HCT116 (cell line): ENCODE measurements around the gene IL17RB. TPM values are rescaled to one million over a fixed set of nuclear protein-coding genes. Genes with fewer than 3 reads are reported as not detected.

Source experiments
- ATAC-seq: fragments of 200-7000 bp; cut with Tn5 transposase; 2 replicates; pipeline ENCODE4 v1.9.1; 2020; ENCODE audit warnings: mild to moderate bottlenecking, moderate library complexity
- BruUV-seq: library from RNA; stranded (reverse); fragments of 400-500 nt; replicated peaks from 2 replicates; lab custom pipeline; 2021; lab: Mats Ljungman, UMichigan
- CTCF ChIA-PET: fragments of 300-600 bp; sonication (Branson Sonifier 250); formaldehyde crosslinking; loops from one replicate; lab custom pipeline; 2021; ENCODE audit warnings: antibody characterized with exemption; lab: Charles Lee
- POLR2A ChIA-PET: fragments of 300-600, 350-600 bp; sonication (Branson Sonifier 250); formaldehyde crosslinking; loops from one replicate; lab custom pipeline; 2021; ENCODE audit warnings: antibody characterized with exemption; lab: Charles Lee
- RAD21 ChIA-PET, 2 experiments: fragments of 300-600 bp; sonication (Branson Sonifier 250); formaldehyde crosslinking; loops; one replicate each; lab custom pipeline; 2023; ENCODE audit warnings: low total read pairs in 2 of 2; ENCODE audit not compliant: uncharacterized antibody in 2 of 2, unreplicated experiment in 2 of 2, low non-redundant PET in 1 of 2; lab: Charles Lee
- DNase-seq: peaks from one replicate; pipeline ENCODE4 v3.0.0-alpha.2; 2010; ENCODE audit warnings: low read depth, low spot score
- H2AFZ ChIP-seq: fragments of 200-600 bp; shearing (Covaris generic), sonication (generic); 2 replicates; pipeline ENCODE4 v1.6.1; 2017; ENCODE audit warnings: low read depth, mixed run types, mixed read lengths, antibody characterized with exemption, low read length; ENCODE audit not compliant: poor library complexity, severe bottlenecking
- H3K27ac ChIP-seq: 2 replicates; pipeline ENCODE4 v1.5.1; 2012; ENCODE audit warnings: low read depth, low read length
- H3K27me3 ChIP-seq: fragments of 200-600 bp; sonication (generic); 2 replicates; pipeline ENCODE4 v1.6.1; 2016; ENCODE audit warnings: mixed run types, low read length, mixed read lengths; ENCODE audit not compliant: insufficient read depth
- H3K36me3 ChIP-seq, 2 experiments: fragments of 200-500 bp in 1 of 2; fragments of 200-600 bp in 1 of 2; sonication (Bioruptor generic) in 1 of 2; sonication (generic) in 1 of 2; 2 replicates each; pipeline versions ENCODE4 v1.5.1 to v1.6.1; 2014 to 2016; ENCODE audit warnings: low read length in 2 of 2, inconsistent platforms in 1 of 2, mixed read lengths in 1 of 2, mixed run types in 1 of 2; ENCODE audit not compliant: insufficient read depth in 2 of 2, control insufficient read depth in 1 of 2
- H3K4me1 ChIP-seq, 2 experiments: fragments of 200-600 bp in 1 of 2; sonication (generic) in 1 of 2; 2 replicates each; pipeline versions ENCODE4 v1.5.1 to v1.6.1; 2012 to 2017; ENCODE audit warnings: low read length in 2 of 2, inconsistent platforms in 1 of 2, mild to moderate bottlenecking in 1 of 2, mixed read lengths in 1 of 2, mixed run types in 1 of 2, moderate library complexity in 1 of 2; ENCODE audit not compliant: insufficient read depth in 2 of 2, control insufficient read depth in 1 of 2
- H3K4me2 ChIP-seq: fragments of 200-600 bp; sonication (generic); 2 replicates; pipeline ENCODE4 v1.6.1; 2017; ENCODE audit warnings: mixed run types, low read length, mixed read lengths
- H3K4me3 ChIP-seq, 2 experiments: fragments of 200-600 bp in 1 of 2; sonication (generic) in 1 of 2; replicated peaks in 1 of 2; 2 replicates each; pipeline ENCODE4 v1.5.1; 2011 to 2016; ENCODE audit warnings: low read length in 2 of 2, control low read depth in 1 of 2, low read depth in 1 of 2, mild to moderate bottlenecking in 1 of 2, mixed read lengths in 1 of 2, mixed run types in 1 of 2
- H3K79me2 ChIP-seq: fragments of 200-600 bp; sonication (generic); 2 replicates; pipeline ENCODE4 v1.6.1; 2017; ENCODE audit warnings: mild to moderate bottlenecking, mixed run types, low read length, moderate library complexity, mixed read lengths; ENCODE audit not compliant: insufficient read depth
- H3K9ac ChIP-seq: fragments of 200-600 bp; sonication (generic); 2 replicates; pipeline ENCODE4 v1.6.1; 2016; ENCODE audit warnings: low read length, mixed read lengths
- H3K9me2 ChIP-seq: fragments of 200-600 bp; sonication (generic), shearing (Covaris generic); 2 replicates; pipeline ENCODE4 v1.6.1; 2017; ENCODE audit warnings: mixed run types, mild to moderate bottlenecking, moderate library complexity; ENCODE audit not compliant: insufficient read depth
- H3K9me3 ChIP-seq, 2 experiments: fragments of 200-500 bp in 1 of 2; fragments of 200-600 bp in 1 of 2; sonication (Bioruptor generic) in 1 of 2; sonication (generic) in 1 of 2; 2 replicates each; pipeline ENCODE4 v1.6.1; 2014 to 2017; ENCODE audit warnings: low read length in 2 of 2, mixed read lengths in 2 of 2, inconsistent platforms in 1 of 2, low read depth in 1 of 2, mild to moderate bottlenecking in 1 of 2, mixed run types in 1 of 2, moderate library complexity in 1 of 2; ENCODE audit not compliant: control insufficient read depth in 1 of 2, insufficient read depth in 1 of 2
- H4K20me1 ChIP-seq: fragments of 200-600 bp; sonication (generic), shearing (Covaris generic); 2 replicates; pipeline ENCODE4 v1.6.1; 2017; ENCODE audit warnings: mixed run types, mild to moderate bottlenecking, moderate library complexity; ENCODE audit not compliant: insufficient read depth
- ATF3 ChIP-seq: IDR thresholded peaks from 2 replicates; pipeline ENCODE4 v1.6.1; 2012
- CBX3 ChIP-seq: IDR thresholded peaks from 2 replicates; pipeline ENCODE4 v1.6.1; 2012; ENCODE audit warnings: low read depth
- CEBPB ChIP-seq: IDR thresholded peaks from 2 replicates; pipeline ENCODE4 v1.6.1; 2012; ENCODE audit warnings: low read depth
- CTCF ChIP-seq, 3 experiments: fragments of 200-600 bp in 1 of 3; sonication (generic) in 1 of 3; IDR thresholded peaks in 2 of 3; conservative IDR thresholded peaks in 1 of 3; 2 replicates each; pipeline ENCODE4 v1.5.1; 2012 to 2017; ENCODE audit warnings: low read depth in 2 of 3, low read length in 2 of 3, antibody characterized with exemption in 1 of 3, borderline replicate concordance in 1 of 3, control low read depth in 1 of 3, mild to moderate bottlenecking in 1 of 3, mixed read lengths in 1 of 3, mixed run types in 1 of 3, moderate library complexity in 1 of 3; ENCODE audit not compliant: insufficient read depth in 1 of 3
- EGR1 ChIP-seq: IDR thresholded peaks from 2 replicates; pipeline ENCODE4 v1.6.1; 2012; ENCODE audit warnings: low read depth
- ELF1 ChIP-seq: IDR thresholded peaks from 2 replicates; pipeline ENCODE4 v1.6.1; 2012; ENCODE audit warnings: low read depth, borderline replicate concordance
- EZH2 ChIP-seq: fragments of 200-600 bp; sonication (generic); IDR thresholded peaks from 2 replicates; pipeline ENCODE4 v1.6.1; 2017; ENCODE audit warnings: antibody characterized with exemption, mixed run types
- EZH2phosphoT487 ChIP-seq: fragments of 200-600 bp; IDR thresholded peaks from 2 replicates; pipeline ENCODE4 v1.6.1; 2018; ENCODE audit warnings: antibody characterized with exemption, borderline replicate concordance
- FOSL1 ChIP-seq: IDR thresholded peaks from 2 replicates; pipeline ENCODE4 v1.6.1; 2012; ENCODE audit warnings: low read depth
- JUND ChIP-seq: IDR thresholded peaks from 2 replicates; pipeline ENCODE4 v1.6.1; 2012
- MAX ChIP-seq: IDR thresholded peaks from 2 replicates; pipeline ENCODE4 v1.6.1; 2012
- POLR2A ChIP-seq: IDR thresholded peaks from 2 replicates; pipeline ENCODE4 v1.7.0; 2011; ENCODE audit warnings: borderline replicate concordance; ENCODE audit not compliant: insufficient read depth, insufficient read length; ENCODE audit errors: extremely low read depth
- POLR2AphosphoS5 ChIP-seq: IDR thresholded peaks from 2 replicates; pipeline ENCODE4 v1.6.1; 2011; ENCODE audit warnings: mild to moderate bottlenecking, low read depth, low read length, moderate library complexity
- SIN3A ChIP-seq: IDR thresholded peaks from 2 replicates; pipeline ENCODE4 v1.6.1; 2012; ENCODE audit warnings: low read depth
- YY1 ChIP-seq: IDR thresholded peaks from 2 replicates; pipeline ENCODE4 v1.6.1; 2011; ENCODE audit warnings: low read length, low read depth, moderate library complexity, mild to moderate bottlenecking; ENCODE audit not compliant: insufficient replicate concordance; ENCODE audit errors: extremely low read depth
- ZFX ChIP-seq: fragments of 450-650 bp; IDR thresholded peaks from 2 replicates; pipeline ENCODE4 v1.6.1; 2017
- ZNF274 ChIP-seq: fragments of 200-500 bp; sonication (Bioruptor generic); IDR thresholded peaks from 2 replicates; pipeline ENCODE4 v1.6.1; 2014; ENCODE audit warnings: mild to moderate bottlenecking, low read depth, low read length, inconsistent platforms
- intact Hi-C: fragments of 100-400 bp; cut with micrococcal nuclease; formaldehyde crosslinking; loops from 2 replicates; pipeline ENCODE4 v1.10.0; 2022
- total RNA-seq: library from RNA; stranded (reverse); gene quantifications from one replicate; pipeline ENCODE4 v1.2.1, GENCODE V29; 2021; ENCODE audit not compliant: unreplicated experiment
- TF ChIP-seq, protein P1 (sequence below): IDR thresholded peaks from 2 replicates; pipeline ENCODE4 v1.6.1; 2012; ENCODE audit warnings: low read depth
- TF ChIP-seq, protein P2 (sequence below): IDR thresholded peaks from 2 replicates; pipeline ENCODE4 v1.6.1; 2011; ENCODE audit warnings: mild to moderate bottlenecking, low read length, moderate library complexity; ENCODE audit not compliant: insufficient replicate concordance; ENCODE audit errors: extremely low read depth

Gene IL17RB
- total RNA-seq, 1 experiment from 2014 or later, result 8.3 TPM

- ATAC-seq, result peak; percentile 95
- ChIA-PET POLR2A (no interaction called here), CTCF (no interaction called here), RAD21 (no interaction called here)
- peak within 1 kb of the TSS; percentile 78 for H2AFZ ChIP-seq
- peaks cover 2 to 15% of the 10 kb centered on the region in 2 experiments; a peak in 1 of 4 replicates for H3K4me1 ChIP-seq
- H3K4me2 ChIP-seq, result peak within 1 kb of the TSS; percentile 97
- H3K9ac ChIP-seq, result peak within 1 kb of the TSS; percentile 86
- H3K9me2 ChIP-seq, result no peaks in the 10 kb centered on the region
- peak within 1 kb of the TSS; percentile 84 to 97 for H3K4me3 ChIP-seq
- DNase-seq, result peak; percentile 58
- BruUV-seq, result TSS peak; percentile 66
- no peaks in the 10 kb centered on the region for H4K20me1 ChIP-seq
- intact Hi-C loops, result no loop called here
- no peaks in the 10 kb centered on the region for H3K9me3 ChIP-seq
- peaks cover 17% of the 10 kb centered on the region for H3K79me2 ChIP-seq
- no peaks in the 10 kb centered on the region for H3K27me3 ChIP-seq
- peak within 1 kb of the TSS; percentile 85 for H3K27ac ChIP-seq
- H3K36me3 ChIP-seq, result peaks cover 32 to 45% of the 10 kb centered on the region in 2 experiments
- TF ChIP-seq ZFX (peak; percentile 81), EZH2 (no peak), SIN3A (peak; percentile 85), YY1 (peak; percentile 99), CEBPB (no peak), MAX (peak; percentile 51; the same call in 1 of the 2 replicates), ZNF274 (no peak), EGR1 (peak; percentile 81), POLR2AphosphoS5 (peak; percentile 95), JUND (no peak), EZH2phosphoT487 (no peak), POLR2A (peak; percentile 70), ATF3 (no peak), CBX3 (peak; percentile 54; the same call in 1 of the 2 replicates), FOSL1 (no peak), ELF1 (peak; percentile 53), CTCF (IDR thresholded peaks at IDR 0.05 in 2 of 3, conservative IDR thresholded peaks at IDR 0.05 in 1 of 3; ENCODE audit: borderline replicate concordance in 1 of 3, insufficient read depth in 1 of 3, low read depth in 2 of 3, low read length in 2 of 3) (no peak)
- TF ChIP-seq, protein P1, sequence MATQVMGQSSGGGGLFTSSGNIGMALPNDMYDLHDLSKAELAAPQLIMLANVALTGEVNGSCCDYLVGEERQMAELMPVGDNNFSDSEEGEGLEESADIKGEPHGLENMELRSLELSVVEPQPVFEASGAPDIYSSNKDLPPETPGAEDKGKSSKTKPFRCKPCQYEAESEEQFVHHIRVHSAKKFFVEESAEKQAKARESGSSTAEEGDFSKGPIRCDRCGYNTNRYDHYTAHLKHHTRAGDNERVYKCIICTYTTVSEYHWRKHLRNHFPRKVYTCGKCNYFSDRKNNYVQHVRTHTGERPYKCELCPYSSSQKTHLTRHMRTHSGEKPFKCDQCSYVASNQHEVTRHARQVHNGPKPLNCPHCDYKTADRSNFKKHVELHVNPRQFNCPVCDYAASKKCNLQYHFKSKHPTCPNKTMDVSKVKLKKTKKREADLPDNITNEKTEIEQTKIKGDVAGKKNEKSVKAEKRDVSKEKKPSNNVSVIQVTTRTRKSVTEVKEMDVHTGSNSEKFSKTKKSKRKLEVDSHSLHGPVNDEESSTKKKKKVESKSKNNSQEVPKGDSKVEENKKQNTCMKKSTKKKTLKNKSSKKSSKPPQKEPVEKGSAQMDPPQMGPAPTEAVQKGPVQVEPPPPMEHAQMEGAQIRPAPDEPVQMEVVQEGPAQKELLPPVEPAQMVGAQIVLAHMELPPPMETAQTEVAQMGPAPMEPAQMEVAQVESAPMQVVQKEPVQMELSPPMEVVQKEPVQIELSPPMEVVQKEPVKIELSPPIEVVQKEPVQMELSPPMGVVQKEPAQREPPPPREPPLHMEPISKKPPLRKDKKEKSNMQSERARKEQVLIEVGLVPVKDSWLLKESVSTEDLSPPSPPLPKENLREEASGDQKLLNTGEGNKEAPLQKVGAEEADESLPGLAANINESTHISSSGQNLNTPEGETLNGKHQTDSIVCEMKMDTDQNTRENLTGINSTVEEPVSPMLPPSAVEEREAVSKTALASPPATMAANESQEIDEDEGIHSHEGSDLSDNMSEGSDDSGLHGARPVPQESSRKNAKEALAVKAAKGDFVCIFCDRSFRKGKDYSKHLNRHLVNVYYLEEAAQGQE, result no peak
- TF ChIP-seq, protein P2, sequence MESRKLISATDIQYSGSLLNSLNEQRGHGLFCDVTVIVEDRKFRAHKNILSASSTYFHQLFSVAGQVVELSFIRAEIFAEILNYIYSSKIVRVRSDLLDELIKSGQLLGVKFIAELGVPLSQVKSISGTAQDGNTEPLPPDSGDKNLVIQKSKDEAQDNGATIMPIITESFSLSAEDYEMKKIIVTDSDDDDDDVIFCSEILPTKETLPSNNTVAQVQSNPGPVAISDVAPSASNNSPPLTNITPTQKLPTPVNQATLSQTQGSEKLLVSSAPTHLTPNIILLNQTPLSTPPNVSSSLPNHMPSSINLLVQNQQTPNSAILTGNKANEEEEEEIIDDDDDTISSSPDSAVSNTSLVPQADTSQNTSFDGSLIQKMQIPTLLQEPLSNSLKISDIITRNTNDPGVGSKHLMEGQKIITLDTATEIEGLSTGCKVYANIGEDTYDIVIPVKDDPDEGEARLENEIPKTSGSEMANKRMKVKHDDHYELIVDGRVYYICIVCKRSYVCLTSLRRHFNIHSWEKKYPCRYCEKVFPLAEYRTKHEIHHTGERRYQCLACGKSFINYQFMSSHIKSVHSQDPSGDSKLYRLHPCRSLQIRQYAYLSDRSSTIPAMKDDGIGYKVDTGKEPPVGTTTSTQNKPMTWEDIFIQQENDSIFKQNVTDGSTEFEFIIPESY, result no peak
Measured at GRCh38 chr3:53881691-53882593, 35.6 kb downstream of the IL17RB start, which contains the start of gene ACTR8. Gene ACTR8 (minus strand): TSS chr3:53882152. CDS start chr3:53882101, 51 bp downstream.
